GM18870 (cell line): Measurements from ENCODE around the gene TPSB2.
"Not testable (repeated sequence)": the region's sequence is repeated elsewhere in the genome, so short reads cannot be mapped to it uniquely, and the experiment has no call there.

Experiments
- ATAC-seq: cut with Tn5 transposase; IDR thresholded peaks from one replicate; pipeline ENCODE4 v1.9.1; 2021; ENCODE audit warnings: moderate library complexity; ENCODE audit not compliant: unreplicated experiment

TPSB2 gene

DNA sequence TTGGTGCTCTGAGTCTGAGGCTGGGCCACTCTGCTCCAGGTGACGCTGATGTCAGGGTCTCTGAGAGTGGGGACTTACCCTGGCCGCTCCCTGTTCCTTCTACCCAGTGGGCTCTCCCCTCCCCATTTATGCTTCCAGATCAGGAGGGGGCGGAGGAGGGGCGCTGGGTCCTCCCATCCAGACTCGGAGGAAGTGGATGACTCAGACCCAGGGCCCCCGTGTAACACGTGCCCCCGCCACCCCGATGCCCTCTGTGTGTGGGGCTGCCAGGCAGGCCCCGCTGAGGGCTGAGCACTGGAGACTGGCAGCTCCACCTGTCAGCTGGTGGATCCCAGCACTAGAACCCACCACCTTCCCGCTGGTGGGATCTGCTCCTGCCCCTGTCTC lies at the start of gene TPSB2:
TPSB2 (minus strand) TSS at position 101 of the 387 bp plus-strand sequence. CDS start 233 bp downstream, outside the sequence.
- not testable (repeated sequence) for ATAC-seq

DNA sequence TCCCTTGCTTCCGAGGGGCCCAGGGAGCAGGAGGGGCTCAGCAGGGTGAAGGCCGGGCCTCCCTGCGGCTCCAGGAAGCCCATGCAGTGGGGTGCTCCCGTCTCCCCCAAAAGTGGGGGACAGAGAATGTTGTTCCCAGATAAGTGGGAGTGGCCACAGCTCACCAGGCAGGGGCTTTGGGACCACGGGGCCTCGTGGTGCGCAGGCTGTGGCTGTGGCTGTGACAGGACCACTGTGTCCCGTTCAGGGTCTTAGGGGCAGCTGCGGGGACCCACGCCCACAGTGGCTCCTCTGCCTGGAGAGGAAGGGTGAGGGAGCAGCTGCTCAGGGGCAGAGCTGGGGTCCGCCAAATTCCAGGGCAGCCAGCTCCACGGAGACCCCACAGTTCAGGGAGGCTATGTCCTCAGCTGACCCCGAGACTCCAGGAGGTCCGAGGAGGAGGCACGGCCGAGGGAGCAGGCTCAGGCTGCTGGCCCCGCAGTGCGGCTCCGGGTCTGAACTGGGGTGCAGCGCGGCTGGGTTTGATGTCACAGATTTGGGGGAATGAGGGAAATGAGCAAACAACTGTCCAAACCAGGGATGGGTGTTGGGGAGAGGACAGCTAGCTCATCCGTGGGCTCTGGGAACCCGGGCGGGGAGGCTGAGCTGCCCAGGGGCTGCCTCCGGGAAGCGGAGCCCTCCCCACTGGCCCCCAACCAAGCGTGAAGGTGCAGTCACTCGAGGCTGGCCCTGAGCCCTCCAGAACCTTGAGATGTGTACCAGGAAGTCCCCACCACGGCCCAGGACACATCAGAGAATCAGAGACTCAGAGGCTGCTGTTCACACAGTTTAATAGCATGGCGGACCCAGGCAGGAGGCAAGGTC lies 49.3 kb upstream of the TPSB2 start:
- ATAC-seq = no peak

DNA sequence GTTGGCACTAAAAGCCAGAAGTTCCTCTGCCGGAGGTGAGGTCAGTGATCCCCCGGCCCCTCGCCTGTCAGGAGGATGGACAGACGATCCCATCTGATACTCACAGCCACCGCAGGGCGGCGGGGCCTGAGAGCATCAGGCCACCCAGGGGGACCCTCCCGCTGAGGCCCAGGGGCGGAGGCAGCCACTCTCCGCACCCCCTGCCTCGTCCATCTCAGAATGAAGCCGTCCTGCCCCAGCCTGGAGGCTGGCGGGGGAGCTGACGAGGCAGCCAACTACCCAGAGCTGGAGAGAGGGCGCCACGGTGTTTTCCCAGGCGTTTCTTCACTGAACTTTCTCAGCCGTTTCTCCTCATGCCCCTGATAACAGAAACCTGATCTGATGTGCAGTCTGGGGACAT lies 48.5 kb upstream of the TPSB2 start:
- no peak for ATAC-seq

- no peak for ATAC-seq
Observed at GRCh38 chr16:1277617-1278282, 47.8 kb upstream of the TPSB2 start.

- no peak for ATAC-seq
Observed at GRCh38 chr16:1277151-1277598, 47.2 kb upstream of the TPSB2 start.

DNA sequence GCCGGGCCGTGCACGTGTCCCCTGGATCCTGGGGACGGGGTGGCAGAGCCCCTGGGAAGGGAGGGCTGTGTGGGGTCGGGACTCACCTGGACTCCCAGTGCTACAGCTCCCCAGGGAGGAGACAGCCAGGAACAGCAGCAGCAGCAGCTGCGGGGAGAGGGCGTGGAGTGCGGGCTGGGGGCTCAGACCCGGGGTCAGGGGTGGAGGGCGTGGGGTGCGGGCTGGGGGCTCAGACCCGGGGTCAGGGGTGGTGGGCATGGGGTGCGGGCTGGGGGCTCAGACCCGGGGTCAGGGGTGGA lies 46.5 kb upstream of the TPSB2 start:
- no peak for ATAC-seq

DNA sequence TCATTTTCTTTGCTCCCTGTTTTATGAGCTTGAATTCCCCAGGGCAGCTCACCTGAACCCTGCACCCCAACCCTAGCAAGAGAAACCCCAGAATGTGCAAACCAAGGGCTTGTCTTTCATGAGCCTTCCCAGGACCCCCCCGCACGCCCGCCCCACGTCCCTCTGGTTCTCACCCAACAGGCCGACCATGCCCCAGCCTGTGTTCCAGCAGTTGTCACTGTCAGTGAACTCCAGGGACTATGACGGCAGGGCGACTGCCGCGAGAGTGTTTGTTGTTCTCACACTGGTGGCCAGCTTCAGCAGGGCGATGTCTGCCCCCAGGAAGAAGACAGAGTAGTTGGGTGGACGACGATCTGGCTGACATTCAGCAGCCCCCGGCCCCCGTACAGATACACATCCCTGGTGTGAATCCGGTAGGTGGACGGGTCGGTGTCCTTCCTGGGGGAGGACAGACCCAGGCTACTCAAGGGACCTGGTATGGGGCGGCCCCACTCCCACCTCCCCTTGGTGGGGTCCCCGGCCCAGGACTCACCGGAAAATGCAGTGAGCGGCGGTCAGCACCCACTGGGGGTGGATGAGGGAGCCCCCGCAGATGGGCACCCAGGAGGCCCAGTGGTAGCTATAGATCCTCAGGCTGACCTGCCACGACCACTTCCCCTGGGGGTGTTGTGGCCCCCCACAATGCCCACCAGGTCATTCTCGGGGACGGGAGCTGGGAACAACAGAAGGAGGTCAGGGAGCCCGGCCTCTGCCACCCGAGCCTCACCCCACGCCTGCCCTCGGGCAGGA lies 46.0 kb upstream of the TPSB2 start:
- no peak for ATAC-seq

DNA sequence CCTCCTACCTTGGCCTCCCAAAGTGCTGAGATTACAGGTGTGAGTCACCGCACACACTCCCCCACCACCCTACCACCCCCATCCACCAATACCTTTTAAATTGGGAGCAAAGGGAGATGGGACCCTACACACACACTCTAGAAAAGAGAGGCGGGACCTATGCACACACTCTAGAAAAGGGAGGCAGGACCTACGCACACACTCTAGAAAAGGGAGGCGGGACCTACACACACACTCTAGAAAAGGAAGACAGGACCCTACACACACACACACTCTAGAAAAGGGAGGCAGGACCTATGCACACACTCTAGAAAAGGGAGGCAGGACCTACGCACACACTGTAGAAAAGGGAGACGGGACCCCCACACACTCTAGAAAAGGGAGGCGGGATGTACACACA lies 44.8 kb upstream of the TPSB2 start:
- ATAC-seq = no peak

DNA sequence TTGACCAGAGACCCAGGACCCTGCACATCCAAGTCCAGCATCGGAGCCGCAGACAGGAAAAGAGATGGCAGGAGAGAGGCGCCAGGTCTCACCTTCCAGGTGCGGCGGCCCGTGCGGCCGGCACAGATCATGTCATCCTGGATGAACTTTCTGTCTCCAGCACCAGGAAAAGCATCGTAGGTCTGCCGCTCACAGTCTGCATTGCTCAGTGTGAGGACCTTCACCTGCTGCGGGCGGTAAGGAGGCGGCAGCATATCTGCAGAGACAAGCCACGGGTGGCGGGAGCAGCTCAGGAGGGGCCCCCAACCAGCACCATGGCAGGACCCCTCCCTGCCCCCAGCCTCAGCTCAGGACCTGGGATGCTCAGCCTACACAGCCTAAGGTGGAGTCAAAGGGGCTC lies 43.8 kb upstream of the TPSB2 start:
- ATAC-seq = no peak

DNA sequence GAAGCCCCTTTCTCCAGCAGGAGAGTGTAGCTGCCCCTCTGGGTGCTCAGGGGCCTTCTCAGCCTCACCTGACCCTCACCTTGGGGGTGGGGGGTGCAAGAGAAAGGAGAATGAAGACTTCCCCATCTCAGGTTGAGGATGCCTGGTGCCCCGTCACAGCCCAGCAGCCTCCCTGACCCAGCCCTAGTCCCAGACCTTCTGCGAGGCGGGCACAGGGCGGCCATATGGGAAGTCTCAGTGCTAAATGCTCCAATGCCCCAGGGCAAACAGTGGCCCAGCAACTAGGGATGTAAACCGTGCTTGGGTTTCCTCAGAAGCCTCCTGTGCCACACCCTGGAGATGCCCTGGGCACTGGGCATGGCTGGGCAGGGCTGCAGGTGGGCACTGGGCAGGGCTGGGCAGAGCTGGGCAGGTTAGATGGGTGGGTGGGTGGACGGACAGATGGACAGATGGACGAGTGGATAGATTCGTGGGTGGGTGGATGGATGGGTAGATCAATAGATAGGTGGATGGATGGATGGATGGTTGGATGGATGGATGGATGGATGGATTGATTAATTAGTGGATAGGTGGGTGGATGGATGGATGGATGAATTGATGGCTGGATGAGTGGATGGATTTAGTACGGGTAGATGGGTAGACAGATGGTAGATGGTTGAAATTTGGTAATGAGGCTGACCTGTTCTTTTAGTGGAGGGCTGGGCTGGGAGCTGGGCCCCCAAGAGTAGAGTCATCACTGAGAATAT lies 42.6 kb upstream of the TPSB2 start:
- no peak for ATAC-seq

GRCh38 chr16:1271724-1272413 lies 41.9 kb upstream of the TPSB2 start:
- not testable (repeated sequence) for ATAC-seq

- ATAC-seq = no peak
Observed at GRCh38 chr16:1271380-1271723, 41.4 kb upstream of the TPSB2 start.

DNA sequence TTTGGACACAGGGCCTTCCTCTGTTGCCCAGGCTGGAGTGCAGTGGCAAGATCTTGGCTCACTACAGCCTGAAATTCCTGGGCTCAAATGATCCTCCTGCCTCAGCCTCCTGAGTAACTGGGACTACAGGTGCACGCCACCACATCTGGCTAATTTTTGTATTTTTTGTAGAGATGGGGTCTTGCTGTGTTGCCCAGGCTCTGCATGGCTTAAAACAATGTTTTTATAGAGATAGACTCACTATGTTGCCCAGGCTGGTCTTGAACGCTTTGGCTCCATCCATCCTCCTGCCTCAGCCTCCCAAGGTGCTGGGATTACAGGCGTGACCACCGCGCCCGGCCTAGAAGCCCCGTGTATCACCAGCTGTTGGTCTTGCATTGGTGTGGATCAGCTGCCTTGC lies 39.4 kb upstream of the TPSB2 start:
- ATAC-seq = not testable (repeated sequence)

- ATAC-seq = no peak
Observed at GRCh38 chr16:1265826-1266225, 35.8 kb upstream of the TPSB2 start.

GRCh38 chr16:1265090-1265630 lies 35.2 kb upstream of the TPSB2 start:
- ATAC-seq = no peak

DNA sequence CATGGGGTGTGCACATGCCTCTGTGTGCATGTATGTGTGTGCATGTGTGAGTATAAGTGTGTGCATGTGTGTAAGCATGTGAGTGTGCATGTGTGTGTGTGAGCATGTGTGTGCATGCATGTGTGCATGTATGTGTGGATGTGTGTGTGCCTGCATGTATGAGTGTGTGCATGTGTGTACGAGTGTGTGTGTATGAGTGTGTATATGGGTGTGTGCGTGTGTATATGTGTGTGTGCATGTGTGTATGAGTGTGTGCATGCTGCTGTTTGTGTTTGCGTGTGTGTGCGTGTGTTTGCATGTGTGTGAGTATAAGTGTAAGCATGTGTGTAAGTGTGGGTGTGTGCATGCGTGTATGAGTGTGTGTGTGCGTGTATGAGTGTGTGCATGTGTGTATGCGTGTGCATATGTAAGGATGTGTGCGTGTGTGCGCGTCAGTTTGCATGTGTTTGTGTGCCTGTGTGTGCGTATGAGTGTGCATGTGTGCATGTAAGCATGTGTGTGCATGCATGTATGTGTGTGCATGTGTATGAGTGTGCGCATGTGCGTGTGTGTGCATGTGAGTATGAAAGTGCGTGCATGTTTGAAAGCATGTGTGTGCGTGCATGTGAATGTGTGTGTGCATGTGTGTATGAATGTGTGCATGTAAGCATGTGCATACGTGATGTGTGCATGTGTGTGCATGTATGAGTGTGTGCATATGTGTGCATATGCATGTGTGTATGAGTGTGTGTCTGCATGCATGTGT lies 34.5 kb upstream of the TPSB2 start:
- no peak for ATAC-seq

DNA sequence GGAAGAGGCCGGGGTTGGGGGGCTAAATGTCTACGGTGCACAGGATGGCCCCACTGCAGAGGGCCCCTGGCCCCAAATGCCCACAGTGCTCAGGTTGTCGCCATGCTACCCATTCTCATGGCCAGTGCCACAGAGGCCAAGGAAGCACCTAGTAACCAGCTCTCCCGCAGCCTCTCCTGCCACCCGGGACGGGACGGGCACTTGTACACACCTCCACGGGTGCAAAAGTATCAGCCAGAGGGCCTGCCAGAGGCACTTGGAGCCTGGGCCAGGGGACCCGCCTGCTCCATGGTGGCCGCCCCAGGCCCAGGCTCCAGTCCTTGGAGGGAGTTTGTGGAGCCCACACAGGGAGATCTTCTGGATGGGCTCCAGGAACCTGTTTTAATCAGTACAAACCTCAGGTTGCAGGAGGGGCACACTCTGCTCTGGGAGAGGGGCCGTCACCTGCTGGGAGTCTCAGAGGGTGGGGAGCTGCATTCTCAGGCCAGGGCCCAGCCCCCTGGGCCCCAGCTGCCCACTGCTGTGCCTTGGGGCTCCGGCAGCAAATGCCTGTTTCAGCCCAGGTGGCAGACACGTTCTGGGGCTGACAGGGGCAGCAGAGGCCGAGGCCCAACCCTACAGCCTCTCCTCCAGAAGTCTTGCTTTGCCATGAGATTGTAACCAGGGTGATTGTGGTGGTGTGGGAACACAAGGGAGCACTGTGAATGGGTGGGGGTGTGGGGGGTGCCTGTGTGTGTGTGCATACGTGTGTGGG lies 33.8 kb upstream of the TPSB2 start:
- ATAC-seq = no peak

GRCh38 chr16:1262846-1263221 lies 32.9 kb upstream of the TPSB2 start:
- ATAC-seq = no peak
